ENCODE results near the gene TEX55.

Gene TEX55

DNA sequence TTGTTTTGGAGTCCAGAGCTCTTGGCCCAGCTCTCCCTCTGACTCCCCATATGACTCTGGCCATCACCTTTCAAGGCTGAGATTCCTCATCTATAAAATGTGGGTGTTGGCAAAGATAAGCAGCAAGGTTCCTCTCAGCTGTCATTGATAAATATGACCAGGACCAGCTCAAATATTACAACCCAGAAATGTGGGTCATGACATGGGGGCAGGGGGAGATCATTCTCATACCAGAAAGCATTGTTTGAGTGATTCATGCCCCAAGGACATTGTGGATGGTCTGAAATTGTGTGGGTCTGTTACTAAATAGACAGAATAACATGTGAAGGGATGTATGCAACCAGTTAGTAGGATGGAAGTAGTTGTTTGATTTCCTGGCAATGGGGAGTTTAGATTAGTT lies 41.3 kb downstream of the TEX55 start:
- no peaks in the 10 kb centered on the region for H3K27me3 ChIP-seq (ENCODE audit: insufficient read depth, poor library complexity, severe bottlenecking)
- H3K4me3 ChIP-seq (replicated peaks; ENCODE audit: insufficient read depth, low read length), result no peak overlapping the region
- H3K27ac ChIP-seq (replicated peaks), result no peak overlapping the region
- TF ChIP-seq CTCF (IDR thresholded peaks at IDR 0.05; ENCODE audit: insufficient read depth, low read length) (no peak), POLR2AphosphoS5 (IDR thresholded peaks at IDR 0.05; ENCODE audit: low read depth) (no peak), SPI1 (IDR thresholded peaks at IDR 0.05; ENCODE audit: borderline replicate concordance, low read depth) (no peak), GABPA (IDR thresholded peaks at IDR 0.05; ENCODE audit: low read depth) (no peak), REST (IDR thresholded peaks at IDR 0.05; ENCODE audit: insufficient replicate concordance, low read depth) (no peak)
- no peak for DNase-seq (ENCODE audit: low read depth in 1 of 2, low spot score in 1 of 2)

DNA sequence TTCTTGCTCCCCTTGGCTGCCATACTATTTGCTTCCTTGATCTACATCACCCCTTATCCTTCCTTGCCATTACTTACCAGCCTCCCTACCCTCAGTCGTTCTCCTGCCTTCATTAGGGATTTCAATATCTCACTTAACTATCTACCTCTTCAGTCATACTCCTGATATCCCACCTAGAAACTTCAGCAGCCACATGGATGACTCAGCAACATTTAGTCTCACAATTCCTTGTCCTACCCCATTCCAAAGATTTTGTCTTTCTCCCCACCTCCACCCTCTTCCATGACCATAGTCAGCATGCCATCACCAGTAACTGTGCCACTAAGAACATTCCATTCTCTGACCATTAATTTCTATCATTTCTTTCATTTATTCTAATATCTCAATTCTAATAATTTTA lies 45.8 kb downstream of the TEX55 start:
- DNase-seq (ENCODE audit: low read depth in 1 of 2, low spot score in 1 of 2), result no peak
- Histone ChIP-seq H3K27me3 (ENCODE audit: insufficient read depth, poor library complexity, severe bottlenecking) (no peaks in the 10 kb centered on the region), H3K4me3 (replicated peaks; ENCODE audit: insufficient read depth, low read length) (no peak overlapping the region), H3K27ac (replicated peaks) (no peak overlapping the region)
- TF ChIP-seq SPI1 (IDR thresholded peaks at IDR 0.05; ENCODE audit: borderline replicate concordance, low read depth), result no peak
- TF ChIP-seq REST (IDR thresholded peaks at IDR 0.05; ENCODE audit: insufficient replicate concordance, low read depth), result no peak
- no peak for TF ChIP-seq GABPA (IDR thresholded peaks at IDR 0.05; ENCODE audit: low read depth)
- no peak for TF ChIP-seq POLR2AphosphoS5 (IDR thresholded peaks at IDR 0.05; ENCODE audit: low read depth)
- TF ChIP-seq CTCF (IDR thresholded peaks at IDR 0.05; ENCODE audit: insufficient read depth, low read length), result no peak

DNA sequence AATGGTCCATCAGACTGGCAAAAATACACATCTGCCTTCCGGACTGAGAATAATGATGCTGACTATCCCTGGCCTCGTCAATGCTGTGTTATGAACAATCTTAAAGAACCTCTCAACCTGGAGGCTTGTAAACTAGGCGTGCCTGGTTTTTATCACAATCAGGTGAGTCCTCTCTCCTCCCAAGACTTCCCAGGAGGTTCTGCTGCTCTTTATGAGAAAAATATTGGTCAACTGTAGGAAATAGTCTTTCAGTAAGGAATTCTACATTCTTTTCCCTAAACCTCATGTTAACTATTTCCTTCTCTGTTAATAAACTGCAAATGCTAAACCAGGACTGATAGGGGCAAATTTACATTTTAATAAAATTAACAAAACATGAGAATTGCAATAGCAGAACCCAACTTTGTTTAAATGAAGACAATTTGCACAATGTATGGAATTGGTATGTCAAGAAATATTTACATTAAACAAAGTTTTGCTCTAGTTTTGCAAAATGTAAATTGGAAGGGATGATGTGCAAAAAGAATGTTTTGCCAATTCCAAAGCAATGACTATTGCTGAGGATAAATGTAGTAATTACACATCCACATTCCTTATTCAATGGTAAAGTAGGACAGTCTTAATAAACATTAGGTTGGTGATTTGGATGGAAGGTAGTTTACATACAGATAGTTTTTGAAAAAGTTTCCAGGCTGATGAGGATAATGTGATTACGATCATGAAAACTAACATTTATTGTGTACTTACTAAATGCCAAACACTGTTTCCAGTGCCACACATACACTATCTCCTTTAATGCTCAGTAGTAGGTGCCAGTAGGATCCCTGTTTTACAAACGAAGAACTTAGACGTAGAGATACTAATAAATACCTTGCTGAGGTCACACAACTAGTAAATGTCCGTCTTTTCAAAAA lies 48.5 kb downstream of the TEX55 start:
- TF ChIP-seq REST (IDR thresholded peaks at IDR 0.05; ENCODE audit: insufficient replicate concordance, low read depth), result no peak
- no peak for TF ChIP-seq POLR2AphosphoS5 (IDR thresholded peaks at IDR 0.05; ENCODE audit: low read depth)
- TF ChIP-seq GABPA (IDR thresholded peaks at IDR 0.05; ENCODE audit: low read depth), result no peak
- TF ChIP-seq SPI1 (IDR thresholded peaks at IDR 0.05; ENCODE audit: borderline replicate concordance, low read depth), result no peak
- TF ChIP-seq CTCF (IDR thresholded peaks at IDR 0.05; ENCODE audit: insufficient read depth, low read length), result no peak

More for the DNA sequence above, 48.5 kb downstream of the TEX55 start:
- DNase-seq (ENCODE audit: low read depth in 1 of 2, low spot score in 1 of 2), result no peak
- Histone ChIP-seq H3K27me3 (ENCODE audit: insufficient read depth, poor library complexity, severe bottlenecking) (no peaks in the 10 kb centered on the region), H3K4me3 (replicated peaks; ENCODE audit: insufficient read depth, low read length) (no peak overlapping the region), H3K27ac (replicated peaks) (no peak overlapping the region)
